ENCODE data around the gene COMT.

GRCh38 chr22:19986011-19986409, 44.4 kb downstream of the COMT start:
- TF ChIP-seq GATA2 (IDR thresholded peaks at IDR 0.05; ENCODE audit: low read depth, low read length) (no peak), GATA3 (IDR thresholded peaks at IDR 0.05; ENCODE audit: low read depth, low read length) (no peak)
